Kidney tubule cell (primary cell): ENCODE data around the gene EXOSC7.
"Not testable (repeated sequence)": the region's sequence is repeated elsewhere in the genome, so short reads cannot be mapped to it uniquely, and the experiment has no call there.

Experiments used
- DNase-seq: peaks from one replicate; pipeline ENCODE4 v3.0.0-alpha.2; 2018; ENCODE audit warnings: low spot score

The EXOSC7 gene

DNA sequence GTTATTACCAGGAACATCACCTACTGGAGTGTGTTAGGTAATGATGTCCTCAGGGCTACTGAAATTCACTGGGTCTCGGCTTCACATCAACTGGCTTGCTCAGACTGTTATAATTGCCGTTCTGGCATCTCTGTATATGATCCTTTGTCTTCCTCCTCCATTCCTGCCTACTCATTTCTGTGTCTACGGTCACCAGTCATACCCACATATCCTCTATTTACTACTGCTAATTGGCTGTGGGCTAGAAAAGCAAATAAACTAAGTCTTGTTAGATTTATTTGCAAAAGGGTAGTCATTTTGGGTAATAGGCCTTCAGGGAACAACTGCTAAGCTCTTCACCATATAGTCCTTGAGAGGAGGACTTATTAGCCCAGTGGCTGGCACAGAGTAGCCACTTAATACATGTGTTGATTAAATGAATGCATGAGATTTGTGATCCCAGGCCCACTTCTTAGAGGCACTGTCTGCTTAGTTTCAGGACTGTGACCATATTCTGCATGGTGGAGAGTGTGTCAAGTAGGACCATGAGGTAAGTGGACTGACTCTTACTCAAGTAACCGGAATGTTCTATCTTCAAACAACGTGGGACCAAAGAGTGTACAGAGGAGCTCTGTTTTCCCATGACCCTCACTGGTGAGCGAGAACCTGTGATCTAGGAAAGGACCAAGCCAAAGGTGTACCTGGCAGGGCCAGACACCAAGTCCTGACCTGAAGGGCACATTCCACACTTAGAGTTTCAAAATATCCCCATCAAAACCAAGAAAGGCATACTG, 13.2 kb upstream of the EXOSC7 start:
- no peak for DNase-seq

GRCh38 chr3:44963571-44964325, 12.3 kb upstream of the EXOSC7 start:
- DNase-seq, result no peak

GRCh38 chr3:44965165-44965564, 10.9 kb upstream of the EXOSC7 start:
- DNase-seq, result no peak

DNA sequence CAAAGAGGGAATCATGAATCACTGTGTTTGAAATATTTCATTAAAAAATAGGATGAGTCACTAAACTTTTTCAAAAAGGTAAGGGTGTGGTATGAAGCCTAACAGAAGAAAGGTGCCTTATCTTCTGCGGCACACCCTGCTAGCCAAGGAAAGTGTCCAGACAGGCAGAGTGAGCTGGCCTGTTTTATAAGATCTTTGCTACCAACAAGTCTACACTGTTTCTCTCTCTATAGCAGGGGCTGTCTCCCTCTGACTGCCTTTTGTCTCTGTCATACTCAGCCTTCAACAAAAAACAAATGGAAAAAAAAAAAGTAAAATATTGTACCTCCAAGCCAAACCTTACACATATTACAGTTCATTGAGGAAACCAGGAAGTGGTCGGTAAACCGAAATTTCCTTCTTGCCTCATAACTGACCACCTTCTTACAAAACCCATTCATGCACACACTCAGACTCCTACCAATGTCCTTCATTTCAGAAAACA, 9.2 kb upstream of the EXOSC7 start:
- DNase-seq, result peak; percentile 49

DNA sequence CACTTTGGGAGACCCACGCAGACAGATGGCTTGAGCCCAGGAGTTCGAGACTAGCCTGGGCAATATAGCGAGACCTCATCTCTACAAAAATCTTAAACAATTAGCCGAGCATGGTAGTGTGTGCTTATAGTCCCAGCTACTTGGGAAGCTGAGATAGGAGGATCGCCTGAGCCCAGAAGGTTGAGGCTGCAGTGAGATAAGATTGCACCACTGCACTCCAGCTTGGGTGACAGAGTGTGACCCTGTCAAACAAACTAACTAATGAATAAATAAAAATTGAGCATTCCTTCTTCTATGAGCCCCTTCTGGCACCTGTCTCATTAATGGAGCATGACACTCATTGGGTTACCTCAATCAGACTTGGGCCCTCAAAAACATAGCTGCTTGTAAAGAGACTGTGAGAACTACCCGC, 7.6 kb upstream of the EXOSC7 start:
- no peak for DNase-seq

- no peak for DNase-seq
Measured at GRCh38 chr3:44969154-44969827, 6.8 kb upstream of the EXOSC7 start.

DNA sequence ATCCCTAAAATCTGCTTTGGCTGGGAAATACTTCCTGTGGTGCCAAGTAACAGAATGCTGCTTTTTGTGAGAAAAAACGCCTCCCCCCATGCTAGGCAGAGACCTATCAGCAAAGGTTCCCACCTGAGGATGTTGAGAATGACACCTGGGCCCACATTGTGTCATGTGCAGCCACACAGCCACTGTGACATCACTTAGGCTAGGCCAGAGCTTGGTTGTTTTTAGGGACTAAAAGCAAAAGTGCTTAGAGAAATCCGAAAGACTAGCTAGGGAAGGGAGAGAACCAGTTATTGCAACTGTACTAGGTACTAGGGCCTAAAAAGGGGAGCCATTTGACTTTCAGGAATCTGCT, 6.2 kb upstream of the EXOSC7 start:
- DNase-seq, result no peak

DNA sequence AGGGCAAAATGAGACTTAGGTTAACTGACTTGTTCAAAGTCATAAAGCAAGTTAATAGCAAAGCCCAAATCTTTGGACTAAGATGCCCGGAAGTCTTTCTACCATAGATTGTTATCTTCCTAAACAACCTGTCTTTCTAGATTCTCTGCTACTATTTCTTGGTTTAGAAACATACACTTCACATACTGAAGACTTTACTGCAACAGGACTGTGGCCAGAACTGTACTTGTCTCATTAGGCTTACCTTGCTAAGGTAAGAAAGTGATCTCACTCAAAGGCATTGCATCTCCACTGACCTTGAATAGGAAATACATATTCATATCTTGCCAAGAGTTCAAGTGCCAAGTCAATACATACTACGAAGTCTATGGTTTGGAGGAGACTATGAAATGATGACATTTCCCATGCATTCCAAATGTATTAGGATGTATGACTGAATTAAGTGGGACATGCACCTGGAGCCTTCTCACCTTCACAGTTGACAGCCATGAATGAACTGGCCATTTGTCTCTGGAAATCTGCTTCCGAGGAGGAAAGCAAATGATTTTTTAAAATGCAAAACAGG, 5.0 kb upstream of the EXOSC7 start:
- peak; percentile 20 for DNase-seq

- DNase-seq, result no peak
Measured at GRCh38 chr3:44974416-44974815, 1.6 kb upstream of the EXOSC7 start.

- peak; percentile 75 for DNase-seq
Measured at GRCh38 chr3:44981220-44981619, 5.2 kb downstream of the EXOSC7 start.

DNA sequence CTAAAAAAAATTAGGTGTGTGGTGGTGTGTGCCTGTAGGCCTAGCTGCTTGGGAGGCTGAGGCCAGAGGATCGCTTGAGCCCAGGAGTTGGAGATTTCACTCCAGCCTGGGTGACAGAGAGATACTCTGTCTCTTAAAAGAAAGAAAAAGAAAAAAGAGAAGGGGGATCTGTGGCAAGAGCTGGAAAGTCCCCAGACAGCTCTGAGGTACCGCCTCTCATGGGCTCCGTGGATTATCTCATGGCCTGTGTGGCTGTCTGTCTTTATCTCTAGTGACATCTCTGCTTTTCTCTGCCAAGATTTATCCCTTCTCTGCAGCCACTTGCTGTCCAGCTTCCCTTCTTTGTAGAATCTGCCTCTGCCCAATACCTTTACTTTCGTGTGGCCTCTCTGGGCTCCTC, 5.7 kb downstream of the EXOSC7 start:
- no peak for DNase-seq

DNA sequence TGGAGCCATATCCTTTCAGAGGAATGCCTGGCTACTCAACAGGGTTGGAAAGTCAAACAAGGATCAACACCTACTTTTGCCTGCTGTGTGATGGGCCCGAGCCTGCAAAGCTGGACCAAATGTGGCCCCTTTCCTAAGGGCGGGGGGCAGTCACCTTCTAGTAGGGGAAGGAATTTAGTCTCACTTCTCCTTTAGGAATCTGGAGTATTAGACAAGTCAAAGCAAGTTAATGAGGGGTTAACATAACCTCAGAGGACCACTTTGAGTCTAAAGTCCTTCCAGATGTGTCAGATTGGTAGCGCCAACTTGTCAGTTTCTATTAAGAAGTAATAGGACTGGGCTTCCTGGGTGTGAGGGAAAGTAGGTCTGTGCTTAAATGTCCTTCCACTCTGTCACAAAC, 6.8 kb downstream of the EXOSC7 start:
- no peak for DNase-seq

DNA sequence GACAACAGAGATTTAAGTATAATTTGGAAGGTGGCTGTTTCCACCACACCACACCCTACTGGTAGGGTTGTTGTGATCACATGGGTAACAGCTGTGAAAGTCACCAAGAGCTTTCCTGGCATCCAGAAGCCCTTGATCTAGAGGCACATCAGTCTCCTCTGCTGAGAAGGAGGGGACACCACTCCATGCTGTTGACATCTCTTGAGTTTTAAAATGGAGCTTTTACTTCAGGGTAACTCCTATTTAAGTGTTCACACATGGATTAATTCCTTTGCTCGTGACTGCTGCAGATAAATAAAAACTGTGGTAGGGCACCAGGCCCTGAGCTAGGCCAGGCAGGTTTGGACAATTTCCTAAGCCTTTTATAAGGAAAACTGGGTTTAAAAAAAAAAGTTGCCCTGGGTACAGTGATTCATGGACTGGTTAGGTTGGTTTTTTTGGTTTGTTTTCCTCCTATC, 7.5 kb downstream of the EXOSC7 start:
- no peak for DNase-seq

GRCh38 chr3:44984335-44984734, 8.3 kb downstream of the EXOSC7 start:
- no peak for DNase-seq

DNA sequence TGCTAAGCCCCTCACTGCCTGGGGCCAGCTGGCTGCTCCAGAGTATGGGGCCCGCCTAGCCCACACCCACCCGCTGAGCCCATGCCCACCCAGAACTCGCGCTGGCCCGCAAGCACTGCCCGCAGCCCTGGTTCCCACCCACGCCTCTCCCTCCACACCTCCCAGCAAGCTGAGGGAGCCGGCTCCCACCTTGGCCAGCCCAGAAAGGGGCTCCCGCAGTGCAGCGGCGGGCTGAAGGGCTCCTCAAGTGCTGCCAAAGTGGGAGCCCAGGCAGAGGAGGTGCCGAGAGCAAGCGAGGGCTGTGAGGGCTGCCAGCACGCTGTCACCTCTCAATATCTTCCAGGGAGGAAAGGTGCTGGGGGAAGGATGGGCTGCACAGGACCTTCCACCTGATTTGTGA, 10.3 kb downstream of the EXOSC7 start:
- not testable (repeated sequence) for DNase-seq

- no peak for DNase-seq
Measured at GRCh38 chr3:44987332-44987731, 11.3 kb downstream of the EXOSC7 start.

DNA sequence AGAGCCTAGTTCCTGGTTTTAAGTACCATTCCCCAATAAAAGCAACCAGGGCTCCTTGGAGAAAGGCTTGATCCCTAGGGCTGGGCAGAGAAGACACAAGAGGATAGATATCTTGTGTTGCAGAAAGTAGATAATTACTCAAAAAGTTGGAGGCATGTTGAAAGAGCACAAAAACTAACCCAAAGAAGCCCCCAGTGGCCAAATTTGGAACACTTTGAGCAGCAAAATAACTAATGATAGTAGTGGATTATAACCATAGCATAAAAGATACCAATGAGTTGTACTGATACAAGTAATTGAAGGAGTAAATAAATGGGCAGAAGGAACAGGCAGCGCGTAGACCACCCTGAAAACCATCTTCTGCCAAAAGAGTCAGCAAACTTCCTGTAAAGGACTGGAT, 12.0 kb downstream of the EXOSC7 start:
- no peak for DNase-seq

DNA sequence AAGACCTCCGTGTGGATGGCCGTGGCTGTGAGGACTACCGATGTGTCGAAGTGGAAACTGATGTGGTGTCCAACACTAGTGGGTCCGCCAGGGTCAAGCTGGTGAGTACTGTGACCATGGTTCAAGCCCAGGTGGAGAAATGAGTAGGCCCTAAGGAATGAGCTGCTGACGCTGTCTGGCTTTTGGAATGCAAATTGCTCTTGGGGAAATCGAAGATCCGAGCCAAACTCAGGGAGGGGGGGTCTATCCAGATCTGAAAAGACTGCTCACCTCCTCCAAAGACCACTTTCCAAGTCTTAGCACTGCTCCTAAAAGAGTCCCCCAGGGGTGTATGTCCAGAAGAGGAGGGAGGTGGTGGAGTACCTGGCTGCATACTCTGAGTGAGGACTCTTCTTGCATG, 13.1 kb downstream of the EXOSC7 start:
- DNase-seq, result no peak

GRCh38 chr3:44989636-44990373, 13.8 kb downstream of the EXOSC7 start:
- DNase-seq, result no peak

DNA sequence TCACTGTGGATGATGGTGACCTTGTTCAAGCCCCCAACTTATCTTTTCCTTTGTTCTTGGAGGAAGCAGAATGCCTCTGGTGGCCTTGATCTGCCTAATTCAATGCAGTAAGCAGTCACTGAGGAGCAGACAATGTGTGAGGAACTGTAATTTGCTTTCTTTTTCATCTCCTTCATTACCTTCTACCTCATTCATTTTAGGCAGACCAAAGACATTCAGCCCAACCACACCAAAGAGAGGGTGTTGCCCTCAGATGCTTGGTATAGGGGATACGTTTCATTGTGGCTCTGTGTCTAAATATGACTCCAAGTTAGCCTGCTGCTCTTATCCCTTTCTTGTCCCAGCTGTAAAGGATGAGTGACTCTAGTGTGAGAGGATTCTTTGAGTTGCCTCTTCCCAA, 15.3 kb downstream of the EXOSC7 start:
- no peak for DNase-seq

- no peak for DNase-seq
Measured at GRCh38 chr3:44992555-44993470, 16.8 kb downstream of the EXOSC7 start.
